Skeletal muscle cell (primary cell): ENCODE data around the gene DCDC2C.
"Not testable (repeated sequence)": the region's sequence is repeated elsewhere in the genome, so short reads cannot be mapped to it uniquely, and the experiment has no call there.

Experiments
- DNase-seq: peaks from one replicate; pipeline ENCODE4 v3.0.0-alpha.2; 2010; ENCODE audit warnings: low read depth
- H3K4me3 ChIP-seq: 2 replicates; pipeline ENCODE4 v1.5.1; 2011; ENCODE audit warnings: low read depth, mild to moderate bottlenecking, control low read depth, low read length, moderate library complexity

Gene DCDC2C

GRCh38 chr2:3793249-3793648 is 89.9 kb downstream of the DCDC2C start:
- no peak for DNase-seq
- H3K4me3 ChIP-seq: no peak overlapping the region

DNA sequence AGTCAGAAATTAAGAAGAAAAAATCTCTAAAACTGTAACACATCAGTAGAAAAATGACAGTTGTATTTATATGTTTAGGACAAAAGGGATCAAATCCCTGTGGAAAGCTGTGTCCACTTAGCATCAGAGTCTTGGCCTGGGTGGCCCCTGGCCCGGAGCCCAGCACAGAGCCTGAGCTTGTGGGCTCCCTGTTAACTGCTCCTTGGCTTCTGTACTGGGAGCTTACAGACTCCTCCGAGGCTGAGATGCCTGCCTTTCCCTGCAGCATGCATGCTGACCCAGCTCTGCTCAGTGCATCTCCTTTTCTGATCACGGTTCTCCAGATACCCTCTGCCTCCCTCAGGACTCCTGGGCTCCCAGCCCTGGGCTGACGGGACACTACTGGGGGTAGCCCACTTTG is 98.1 kb downstream of the DCDC2C start:
- DNase-seq: no peak
- no peak overlapping the region for H3K4me3 ChIP-seq

DNA sequence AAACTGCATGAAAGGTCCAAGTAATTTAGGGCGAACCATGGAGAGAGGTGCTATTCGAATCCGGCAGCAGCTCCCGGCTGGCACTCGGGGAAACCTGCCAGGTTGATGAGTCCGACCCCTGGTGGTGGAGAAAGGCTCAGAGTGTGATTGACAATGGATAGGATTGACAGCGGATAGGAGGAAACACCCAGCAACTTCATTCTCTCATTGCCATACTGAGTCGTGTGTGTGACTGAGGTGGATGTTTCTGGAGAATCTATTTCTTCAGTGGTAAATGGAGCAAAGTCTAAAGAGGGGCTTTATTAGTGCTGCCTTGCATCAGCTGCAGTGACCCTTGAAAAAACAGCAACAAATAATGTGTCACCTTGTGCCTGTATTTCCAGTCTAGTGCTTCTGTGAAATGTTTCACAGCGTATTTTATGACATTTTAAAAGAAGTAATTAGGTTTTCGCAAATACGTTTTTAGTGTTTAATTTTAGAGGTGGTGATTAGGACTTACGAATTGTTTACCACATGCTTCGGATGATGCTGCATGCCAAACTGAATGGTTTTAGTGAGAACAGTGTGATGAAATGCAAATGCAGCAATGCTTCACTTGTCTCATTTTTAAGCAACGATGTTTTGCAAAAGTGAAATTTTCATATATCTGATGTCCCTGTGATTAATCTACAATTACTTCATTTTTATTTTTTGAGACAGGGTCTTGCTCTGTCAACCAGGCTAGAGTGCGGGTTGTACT is 102.0 kb downstream of the DCDC2C start:
- no peak for DNase-seq
- H3K4me3 ChIP-seq: no peak overlapping the region

DNA sequence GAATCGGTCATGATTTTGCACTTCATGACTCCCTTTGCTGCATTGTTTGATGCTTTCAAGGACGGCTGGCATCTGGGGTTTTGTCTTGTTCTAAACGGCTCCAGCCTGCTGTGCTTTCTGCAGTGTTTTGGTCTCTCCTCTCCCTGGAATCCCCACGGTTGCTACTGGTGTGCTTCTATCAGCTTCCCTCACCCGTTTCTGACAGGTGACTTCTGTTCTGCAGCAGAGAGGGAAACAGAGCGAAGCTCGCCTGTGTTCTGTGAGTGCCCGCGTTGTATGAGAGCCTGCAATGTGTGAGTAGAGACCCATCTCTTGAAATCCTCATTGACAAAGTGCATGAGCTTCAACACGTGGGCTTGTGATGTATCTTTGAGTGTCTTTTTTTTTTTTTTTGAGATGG is 102.8 kb downstream of the DCDC2C start:
- DNase-seq: no peak

GRCh38 chr2:3806730-3807129 is 103.4 kb downstream of the DCDC2C start:
- no peak overlapping the region for H3K4me3 ChIP-seq
- DNase-seq: no peak

More for the DNA sequence above, 102.8 kb downstream of the DCDC2C start:
- H3K4me3 ChIP-seq: no peak overlapping the region

DNA sequence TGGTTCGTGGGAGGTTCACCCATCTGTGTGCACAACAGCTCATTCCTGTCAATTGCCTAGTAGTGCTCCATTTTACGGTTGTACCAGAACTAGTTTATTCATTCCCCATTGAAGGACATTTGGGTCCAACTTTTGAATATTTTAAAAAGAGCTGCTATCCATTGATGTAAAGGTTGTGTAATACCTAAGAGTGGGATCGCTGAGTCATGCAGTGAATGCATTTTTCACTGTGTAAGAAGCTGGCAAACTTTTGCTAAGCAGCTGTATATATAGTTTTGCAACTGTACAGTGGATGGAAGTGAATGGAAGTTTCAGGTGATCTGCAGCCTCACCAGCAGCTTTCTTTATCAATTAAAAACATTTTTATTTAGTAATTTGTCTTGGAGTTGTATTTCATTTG is 104.5 kb downstream of the DCDC2C start:
- no peak overlapping the region for H3K4me3 ChIP-seq
- DNase-seq: peak; percentile 72

DNA sequence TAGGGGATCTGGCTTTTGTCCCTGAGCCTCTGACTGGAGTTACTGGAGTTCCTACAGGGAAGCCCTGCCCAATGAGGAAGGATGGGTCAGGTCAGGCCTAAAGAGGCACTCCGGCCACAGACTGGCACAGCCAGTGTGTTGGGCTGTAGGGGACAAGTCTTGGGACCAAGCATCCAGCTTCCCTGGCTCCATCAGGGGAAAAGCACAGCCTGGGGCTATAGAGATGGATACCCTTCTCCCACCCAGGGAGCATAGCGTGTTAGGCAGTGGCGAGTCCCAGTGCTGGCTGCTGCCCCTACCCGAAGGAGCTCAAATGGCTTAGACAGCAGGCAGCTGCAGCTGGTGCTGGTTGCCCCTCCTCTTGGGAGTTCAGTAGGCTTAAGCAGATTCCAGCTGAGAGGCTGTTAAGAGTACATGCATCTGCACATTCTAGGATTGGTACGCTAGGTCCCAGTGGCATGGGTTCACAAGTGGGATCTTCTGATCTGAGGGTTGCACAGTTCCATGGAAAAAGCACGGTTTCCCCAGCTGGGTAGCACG is 111.4 kb downstream of the DCDC2C start:
- no peak for DNase-seq
- H3K4me3 ChIP-seq: no peak overlapping the region

- DNase-seq, H3K4me3 ChIP-seq: not testable (repeated sequence)
Observed at GRCh38 chr2:3817144-3817543, 113.8 kb downstream of the DCDC2C start.

- peak; percentile 47 for DNase-seq
- no peak overlapping the region for H3K4me3 ChIP-seq
Observed at GRCh38 chr2:3823748-3824147, 120.4 kb downstream of the DCDC2C start.

DNA sequence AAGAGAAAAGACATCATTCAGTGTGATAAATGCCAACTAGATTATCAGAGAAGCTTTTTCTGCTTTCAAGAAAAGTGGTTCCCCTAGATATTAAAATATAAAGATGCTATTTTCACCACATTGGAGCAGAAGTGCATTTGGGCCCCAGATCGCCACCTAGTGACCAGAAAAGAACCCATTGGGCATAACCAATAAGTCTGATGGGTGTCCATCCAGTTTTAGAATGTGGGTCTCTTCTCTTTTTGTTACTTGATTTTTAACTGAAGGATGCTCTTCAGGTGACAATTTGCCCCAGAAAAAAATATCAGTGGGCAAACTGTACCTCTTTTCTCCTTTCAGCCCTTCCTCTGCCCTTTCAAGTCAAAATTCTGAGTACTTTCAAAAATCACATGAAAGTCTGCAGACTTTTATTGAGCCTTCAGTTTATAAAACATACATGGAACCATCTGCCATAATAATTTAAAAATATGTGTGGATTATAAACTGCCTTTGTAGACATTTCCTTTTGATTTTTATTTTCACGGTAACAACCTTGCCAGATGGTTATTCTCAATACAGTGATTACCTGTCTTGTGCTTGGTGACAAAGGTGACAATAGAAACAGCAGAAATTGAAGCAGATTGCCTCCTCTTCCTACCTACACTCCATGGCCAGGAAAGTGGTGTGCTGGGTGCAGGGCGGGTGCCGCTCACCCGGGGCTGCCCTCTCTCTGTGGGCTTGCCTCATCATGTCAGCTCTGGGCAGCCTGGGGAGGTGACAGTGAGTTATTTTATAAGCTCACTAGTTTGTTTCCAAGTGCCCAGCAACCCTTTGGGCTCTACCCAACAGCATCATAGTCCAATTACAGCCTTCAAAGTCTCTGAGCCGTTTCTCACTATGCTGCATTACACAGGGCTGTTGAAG is 124.5 kb downstream of the DCDC2C start:
- DNase-seq: peak; percentile 4
- H3K4me3 ChIP-seq: no peak overlapping the region

GRCh38 chr2:3830796-3831195 is 127.4 kb downstream of the DCDC2C start:
- no peak for DNase-seq
- no peak overlapping the region for H3K4me3 ChIP-seq

GRCh38 chr2:3837086-3837485 is 133.7 kb downstream of the DCDC2C start:
- no peak overlapping the region for H3K4me3 ChIP-seq
- no peak for DNase-seq

GRCh38 chr2:3838348-3838747 is 135.0 kb downstream of the DCDC2C start:
- no peak for DNase-seq
- H3K4me3 ChIP-seq: no peak overlapping the region

DNA sequence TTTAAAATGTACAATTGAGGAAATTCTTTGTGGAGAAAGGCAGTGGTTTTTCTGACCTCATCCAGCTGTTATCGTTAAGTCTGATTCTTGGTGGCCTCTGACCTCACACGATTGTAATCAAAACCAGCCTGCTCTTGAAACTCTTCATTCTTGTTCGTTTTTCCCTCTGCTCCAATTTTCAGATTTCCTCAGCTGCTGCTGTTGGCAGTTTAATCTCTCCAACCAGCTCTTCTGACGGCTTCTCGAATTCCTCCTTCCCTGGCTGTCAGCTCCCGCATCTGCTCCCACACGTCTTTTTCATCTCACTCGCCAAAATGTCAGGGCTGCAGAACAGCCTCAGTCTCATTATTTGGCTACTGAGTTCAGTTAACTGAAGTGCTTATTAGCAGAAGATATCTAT is 136.1 kb downstream of the DCDC2C start:
- peak; percentile 6 for DNase-seq

DNA sequence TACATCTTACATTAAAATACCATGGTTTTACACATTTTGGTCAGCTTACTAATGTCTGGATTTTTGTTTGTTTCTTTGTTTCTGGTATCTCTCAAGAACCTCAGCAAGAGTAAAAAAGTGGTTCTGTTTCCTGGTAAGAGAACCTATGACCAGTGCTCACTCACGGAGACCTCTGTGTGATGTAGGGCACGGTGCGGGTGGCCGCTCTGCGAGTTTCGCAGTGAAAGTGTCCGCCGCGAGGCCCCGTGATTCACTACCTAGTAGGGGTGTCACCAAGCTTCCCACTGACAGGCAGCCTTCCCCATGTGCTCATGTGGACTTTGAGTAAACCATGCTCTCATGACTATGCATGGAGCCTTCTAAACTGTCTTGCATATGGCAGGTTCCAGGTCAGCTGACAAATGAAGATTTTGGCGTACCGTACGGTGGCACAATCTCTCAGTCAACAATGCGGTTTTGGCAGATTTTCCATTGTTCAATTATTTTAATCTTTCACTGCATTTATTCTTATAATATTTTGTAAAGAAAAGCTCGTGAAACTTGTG is 137.3 kb downstream of the DCDC2C start:
- H3K4me3 ChIP-seq: no peak overlapping the region
- DNase-seq: no peak

More for the DNA sequence above, 136.1 kb downstream of the DCDC2C start:
- H3K4me3 ChIP-seq: no peak overlapping the region

GRCh38 chr2:3847397-3848052 is 144.2 kb downstream of the DCDC2C start:
- no peak overlapping the region for H3K4me3 ChIP-seq
- no peak for DNase-seq

GRCh38 chr2:3848776-3849175 is 145.4 kb downstream of the DCDC2C start:
- no peak overlapping the region for H3K4me3 ChIP-seq

GRCh38 chr2:3849213-3849612 is 145.8 kb downstream of the DCDC2C start:
- no peak for DNase-seq

More at GRCh38 chr2:3848776-3849175, 145.4 kb downstream of the DCDC2C start:
- DNase-seq: no peak

GRCh38 chr2:3857576-3857975 is 154.2 kb downstream of the DCDC2C start:
- no peak for DNase-seq
- H3K4me3 ChIP-seq: no peak overlapping the region

More at GRCh38 chr2:3849213-3849612, 145.8 kb downstream of the DCDC2C start:
- H3K4me3 ChIP-seq: no peak overlapping the region
